HK-2 (cell line): ENCODE results near the gene C19orf67.

Experiments
- DNase-seq: peaks from one replicate; pipeline ENCODE4 v3.0.0-alpha.2; 2018; ENCODE audit not compliant: unreplicated experiment

Gene C19orf67

GRCh38 chr19:14081797-14082674 lies 3.5 kb downstream of the C19orf67 start:
- no peak for DNase-seq

- DNase-seq = peak; percentile 99
These were observed 4.4 kb downstream of the C19orf67 start for GRCh38 chr19:14080887-14081796.

DNA sequence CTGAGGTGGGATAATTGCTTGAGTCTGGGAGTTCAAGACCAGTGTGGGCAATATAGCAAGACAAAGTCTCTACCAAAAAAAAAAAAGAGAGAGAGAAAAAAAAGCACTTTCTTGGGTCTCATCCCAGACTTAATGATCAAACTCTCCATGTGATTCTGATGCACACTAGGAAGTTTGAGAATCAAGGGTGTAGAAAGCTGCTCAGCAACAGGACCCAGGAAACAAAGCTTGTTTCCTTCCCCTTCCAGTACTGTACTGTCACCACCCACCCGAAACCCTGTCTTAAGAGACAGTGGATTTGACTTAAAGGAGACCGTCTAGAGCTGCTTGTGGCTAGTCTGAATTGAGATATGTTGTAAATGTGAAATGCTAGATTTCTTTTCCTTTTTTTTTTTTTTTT lies 7.2 kb downstream of the C19orf67 start:
- no peak for DNase-seq

DNA sequence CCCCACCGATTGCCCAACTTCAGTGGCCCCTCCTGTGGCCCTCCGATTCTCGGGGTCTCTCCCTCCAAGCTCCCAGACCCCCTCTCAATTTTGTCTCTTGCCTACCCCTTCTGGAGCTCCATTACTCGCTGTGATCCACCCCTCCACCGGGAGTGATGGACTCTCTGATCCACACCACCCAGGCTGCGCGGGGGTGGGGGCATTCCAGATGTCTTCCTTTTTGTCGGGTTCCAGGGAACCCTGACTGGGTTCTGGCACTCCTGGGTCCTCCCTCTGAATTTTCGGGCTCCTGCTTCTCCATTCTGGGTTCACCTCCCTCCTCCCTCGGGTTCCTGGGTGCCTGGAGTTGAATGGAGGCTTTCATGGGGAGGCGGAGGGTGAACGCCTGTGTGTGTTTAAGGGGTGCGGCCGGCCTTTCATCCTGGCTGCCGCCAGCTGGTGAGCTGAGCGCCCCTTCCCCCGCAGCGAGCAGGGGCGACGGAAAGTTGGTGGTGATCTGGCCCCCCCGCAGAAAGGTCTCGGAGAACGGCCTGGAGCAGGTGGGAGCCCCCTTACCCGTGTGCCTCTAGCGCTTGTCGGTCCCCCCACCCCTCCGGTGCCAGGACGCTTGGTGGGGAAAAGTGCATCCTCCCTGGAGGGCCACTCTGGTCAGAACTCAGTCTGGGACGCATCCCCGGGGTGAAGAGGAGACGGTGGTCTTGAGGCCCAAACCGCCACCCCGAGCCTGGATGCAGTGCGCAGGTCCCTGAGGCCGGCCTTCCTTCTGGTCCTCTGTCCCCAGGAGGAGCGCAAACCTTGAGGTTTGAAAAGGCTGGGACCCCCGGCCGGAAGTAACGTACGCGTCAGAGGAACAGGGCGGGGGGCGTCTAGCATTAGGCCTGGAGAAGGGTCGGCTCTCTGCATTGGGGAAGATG lies 11.4 kb downstream of the C19orf67 start:
- DNase-seq = no peak

DNA sequence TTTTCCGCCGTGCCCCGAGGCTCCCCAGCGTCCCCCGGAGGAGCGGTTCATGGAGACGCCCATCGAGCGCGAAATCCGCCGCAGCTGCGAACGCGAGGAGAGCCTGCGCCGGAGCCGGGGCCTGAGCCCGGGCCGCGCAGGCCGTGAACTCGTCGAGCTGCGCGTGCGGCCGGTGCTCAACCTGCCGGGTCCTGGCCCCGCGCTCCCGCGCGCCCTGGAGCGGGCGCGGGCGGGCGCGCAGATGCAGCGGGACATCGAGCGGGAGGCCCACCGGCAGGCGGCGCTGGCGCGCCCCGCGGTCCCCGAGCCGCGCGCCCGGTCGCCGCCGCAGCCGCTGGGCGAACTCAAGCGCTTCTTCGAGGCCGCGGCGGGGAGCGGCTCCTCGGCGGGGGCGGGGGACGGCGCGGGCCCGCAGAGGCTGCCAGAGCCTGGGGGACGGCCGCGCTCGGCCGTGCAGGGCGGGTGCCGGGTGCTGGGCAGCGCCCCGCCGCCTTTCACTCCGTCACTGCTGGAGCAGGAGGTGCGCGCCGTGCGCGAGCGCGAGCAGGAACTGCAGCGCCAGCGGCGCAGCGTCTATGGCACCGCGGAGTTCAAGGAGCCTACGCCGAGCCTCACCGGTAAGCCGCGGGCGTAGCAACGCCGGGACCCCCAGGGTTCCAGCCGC lies 12.2 kb downstream of the C19orf67 start:
- DNase-seq = peak; percentile 79

DNA sequence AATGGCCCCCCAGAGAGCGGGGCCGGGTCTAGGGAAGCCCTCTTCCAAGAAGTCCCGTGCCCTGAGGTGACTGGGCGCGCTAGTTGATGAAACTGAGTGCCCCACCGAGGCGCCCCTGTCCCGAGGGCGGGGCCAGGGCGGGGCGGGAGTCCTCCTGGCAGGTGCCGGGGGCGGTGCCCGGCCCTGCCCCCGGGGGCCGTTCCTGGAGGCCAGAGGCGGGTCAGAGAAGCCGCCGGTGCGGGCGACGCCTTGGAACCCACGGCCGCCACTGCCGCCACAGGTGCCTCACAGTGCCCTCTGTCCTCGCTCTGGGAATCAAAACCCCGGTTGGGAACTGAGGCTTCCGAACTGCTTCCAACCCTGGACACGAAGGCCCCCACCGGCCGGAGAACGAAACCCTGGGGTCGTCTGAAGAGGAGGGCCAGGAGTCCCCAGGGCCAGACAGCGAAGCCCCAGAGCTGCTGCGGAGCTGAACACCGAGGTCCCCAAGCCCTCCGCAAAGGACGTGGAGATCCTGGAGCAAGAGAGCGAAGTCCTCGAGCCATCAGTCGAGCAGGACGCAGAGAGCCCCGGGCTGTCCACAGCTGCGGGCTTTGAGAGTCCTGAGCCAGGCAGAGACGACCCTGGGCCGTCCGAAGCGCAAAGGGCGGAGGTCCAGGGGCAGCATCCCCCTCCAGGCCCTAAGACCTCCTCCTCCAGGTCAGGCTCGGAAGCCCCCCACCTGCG lies 12.9 kb downstream of the C19orf67 start, which contains the start of gene MISP3:
MISP3 (plus strand) TSS at position 252 of the 726 bp plus-strand sequence. CDS start 524 bp downstream, outside the sequence.
- DNase-seq = peak; percentile 49

- no peak for DNase-seq
These were observed 15.1 kb downstream of the C19orf67 start for GRCh38 chr19:14070268-14071050.

DNA sequence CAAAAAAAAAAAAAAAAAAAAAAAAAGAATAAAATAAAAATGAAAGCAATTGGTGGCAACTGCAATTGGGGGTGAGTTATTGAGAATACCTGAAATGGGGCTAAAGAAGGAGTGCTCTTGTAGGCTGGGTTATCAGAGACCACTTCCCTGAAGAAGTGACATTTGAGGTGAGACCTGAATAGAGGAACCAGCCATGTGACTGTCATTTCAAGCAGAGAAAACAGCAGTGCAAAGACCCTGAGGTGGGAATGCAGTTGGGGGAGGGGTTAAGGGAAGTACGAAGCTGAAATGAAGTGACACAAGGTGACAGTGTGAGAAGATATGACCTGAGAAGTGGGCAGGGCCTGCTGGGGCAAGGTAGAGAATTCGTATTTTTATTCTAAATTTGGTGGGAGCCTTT lies 19.4 kb downstream of the C19orf67 start:
- DNase-seq = no peak

DNA sequence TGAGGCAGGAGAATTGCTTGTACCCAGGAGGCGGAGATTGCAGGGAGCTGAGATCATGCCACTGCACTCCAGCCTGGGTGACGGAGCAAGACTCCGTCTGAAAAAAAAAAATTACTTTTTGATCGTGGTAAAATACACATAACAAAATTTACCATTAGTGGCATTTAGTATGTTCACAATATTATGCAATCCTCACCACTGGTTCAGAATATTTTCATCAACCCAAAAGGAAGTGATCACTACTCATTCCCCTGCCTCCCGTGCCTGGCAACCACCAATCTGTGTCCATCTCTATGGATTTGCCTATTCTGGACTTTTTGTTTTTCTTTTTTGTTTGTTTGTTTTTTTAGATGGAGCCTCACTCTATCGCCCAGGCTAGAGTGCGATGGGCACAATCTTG lies 22.5 kb downstream of the C19orf67 start:
- DNase-seq = no peak

- DNase-seq = no peak
These were observed 23.1 kb downstream of the C19orf67 start for GRCh38 chr19:14062558-14062855.

- DNase-seq = no peak
These were observed 23.6 kb downstream of the C19orf67 start, which contains the start of gene PALM3 for GRCh38 chr19:14061751-14062557. Gene PALM3, minus strand, starts transcription at chr19:14062076. Its CDS starts 96 bp downstream, at chr19:14061980.

DNA sequence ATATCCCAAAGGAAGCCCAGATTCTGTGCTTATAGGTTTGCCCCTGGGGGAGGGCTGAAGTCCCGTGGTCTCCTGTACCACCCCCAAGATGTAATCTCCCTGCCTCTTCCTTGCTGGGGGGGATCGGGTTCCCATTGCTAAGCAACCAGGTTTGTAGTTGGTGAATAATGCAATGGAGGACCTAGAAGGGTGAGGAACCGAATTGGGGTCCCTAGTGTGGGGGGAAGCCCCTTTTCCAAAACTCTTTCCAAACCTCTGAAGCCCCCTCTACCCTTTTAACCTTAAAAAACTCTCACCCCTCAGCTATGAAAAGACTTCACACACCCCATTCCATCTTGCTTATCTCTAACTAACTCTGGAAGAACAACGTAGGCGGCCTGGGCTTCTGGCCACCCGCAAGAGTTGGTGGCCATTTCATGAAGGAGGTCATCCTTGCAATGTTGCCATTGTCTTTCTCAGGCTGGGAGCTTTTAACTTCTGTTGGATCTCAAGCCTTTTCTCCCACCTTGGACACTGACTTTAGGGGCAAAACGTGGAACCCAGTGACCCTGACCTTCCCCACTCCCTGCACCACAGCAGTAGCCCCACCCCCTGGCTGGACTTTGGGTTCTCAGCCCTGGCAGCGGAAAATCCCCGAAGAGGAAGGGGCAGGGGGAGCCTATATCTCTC lies 24.4 kb downstream of the C19orf67 start:
- no peak for DNase-seq

GRCh38 chr19:14059652-14060155 lies 25.9 kb downstream of the C19orf67 start:
- DNase-seq = no peak

DNA sequence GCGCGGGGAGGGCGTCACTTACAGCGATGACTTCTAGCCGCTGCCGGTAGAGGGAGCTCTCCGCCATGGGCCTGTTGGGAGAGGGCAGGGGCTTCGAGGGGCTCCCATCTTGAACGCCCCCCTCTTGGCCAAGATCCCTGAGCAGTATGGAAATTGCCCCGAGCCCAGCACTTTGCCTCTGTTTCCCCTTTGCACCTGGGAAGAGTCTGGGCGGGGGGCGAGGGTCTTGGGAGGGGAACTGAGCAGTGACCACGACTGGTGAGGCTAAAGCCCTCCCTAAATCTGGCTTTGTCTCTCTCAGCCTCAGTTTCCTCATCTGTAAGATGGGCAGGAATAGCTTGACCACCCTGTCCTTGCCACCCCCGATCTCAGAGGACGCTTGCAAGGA lies 26.5 kb downstream of the C19orf67 start:
- DNase-seq = no peak

DNA sequence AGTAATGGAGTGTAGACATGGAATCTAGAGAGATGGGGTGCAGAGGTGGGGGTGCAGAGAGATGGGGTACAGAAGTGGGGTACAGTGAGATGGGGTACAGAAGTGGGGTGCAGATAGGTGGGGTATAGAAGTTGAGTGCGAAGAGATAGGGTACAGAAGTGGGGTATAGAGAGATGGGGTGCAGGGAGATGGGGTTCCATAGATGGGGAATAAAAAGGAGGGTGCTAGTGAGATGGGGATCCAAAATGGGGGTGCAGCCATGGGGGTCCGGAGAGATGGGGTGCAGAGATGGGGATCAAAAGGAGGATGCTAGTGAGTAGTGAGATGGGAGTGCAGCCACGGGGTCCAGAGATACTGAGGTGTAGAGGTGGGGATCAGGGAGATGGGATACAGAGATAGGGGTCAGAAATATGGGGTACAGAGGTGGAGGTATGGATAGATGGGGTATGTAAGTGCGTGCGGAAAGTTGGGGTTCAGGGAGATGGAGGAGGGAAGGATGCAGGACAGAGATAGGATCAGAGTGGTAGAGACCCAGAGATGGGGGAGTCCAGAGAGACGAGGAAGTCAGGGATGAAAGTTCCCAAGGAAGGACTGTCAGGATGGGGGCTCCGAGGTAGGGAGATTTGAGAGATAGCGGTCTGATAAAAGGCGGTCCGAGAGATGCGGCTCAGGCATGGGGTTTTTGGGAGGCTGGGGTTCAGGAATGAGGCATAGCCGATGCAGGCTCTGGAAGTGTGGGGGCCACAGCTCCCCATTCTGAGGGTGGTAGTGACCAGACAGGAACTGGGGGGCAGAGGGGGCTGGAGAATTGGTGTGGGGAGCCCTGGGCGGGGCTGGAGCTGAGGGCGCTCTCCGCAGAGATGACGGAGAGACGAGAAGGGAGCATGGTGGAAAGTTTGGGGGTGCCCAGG lies 27.1 kb downstream of the C19orf67 start:
- no peak for DNase-seq

DNA sequence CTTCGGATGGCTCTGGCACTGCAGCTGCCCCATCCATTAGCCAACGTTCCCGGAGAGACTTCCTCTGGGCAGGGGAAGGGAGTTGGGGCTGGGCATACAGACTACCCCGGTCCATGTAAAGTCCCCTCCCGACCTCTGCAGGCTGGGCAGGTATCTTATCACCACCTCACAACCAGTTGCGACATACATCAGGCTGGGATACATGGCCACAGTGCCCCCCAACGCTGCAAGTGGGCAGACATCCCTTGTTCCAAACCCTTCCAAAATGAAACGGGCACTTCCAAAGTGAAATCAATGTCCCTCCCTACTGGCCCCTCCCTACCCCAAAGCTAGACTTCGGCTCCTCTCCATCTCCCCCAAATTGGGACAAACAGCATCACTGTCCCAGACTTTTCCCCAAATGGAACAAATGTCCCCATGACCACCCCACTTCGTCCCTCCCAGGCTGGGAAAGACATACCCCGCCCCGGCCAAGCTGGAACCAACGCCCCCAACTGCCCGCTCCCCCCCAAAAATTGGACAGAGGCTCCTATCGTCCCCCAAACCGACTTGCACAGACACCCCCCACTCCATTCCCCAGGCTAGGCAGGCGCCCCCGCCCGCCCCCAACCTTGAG lies 28.7 kb downstream of the C19orf67 start:
- DNase-seq = no peak
